Heart right ventricle (tissue), 16 donors: ENCODE data around the gene LRP1B. TPM values are rescaled to one million over a fixed set of nuclear protein-coding genes. Genes with fewer than 3 reads are reported as not detected.

Experiments
- ATAC-seq, 8 donors: fragments of 200-7000 bp; cut with Tn5 transposase; one replicate each; pipeline ENCODE4 v1.9.1; 2020; ENCODE audit warnings: mild to moderate bottlenecking in 8 of 8, moderate library complexity in 8 of 8, moderate number of reproducible peaks in 1 of 8
- DNase-seq, 2 donors: peaks; one replicate each; pipeline ENCODE4 v3.0.0-alpha.2; 2020
- H3K27ac ChIP-seq, 10 donors: fragments of 200-600 bp; sonication (generic) in 2 of 10; one replicate each; pipeline versions ENCODE4 v1.5.0 to v1.8.0; 2020 to 2022; ENCODE audit warnings: mild to moderate bottlenecking in 3 of 10
- H3K27me3 ChIP-seq, 7 donors: fragments of 200-600 bp; one replicate each; pipeline ENCODE4 v1.8.0; 2021 to 2022; ENCODE audit warnings: mild to moderate bottlenecking in 2 of 7
- H3K36me3 ChIP-seq, 9 donors: fragments of 200-600 bp; sonication (generic) in 1 of 9; one replicate each; pipeline versions ENCODE4 v1.5.0 to v1.8.0; 2020 to 2022; ENCODE audit warnings: mild to moderate bottlenecking in 2 of 9
- H3K4me1 ChIP-seq, 9 donors: fragments of 200-600 bp; sonication (generic) in 1 of 9; one replicate each; pipeline versions ENCODE4 v1.5.0 to v1.8.0; 2020 to 2022; ENCODE audit warnings: mild to moderate bottlenecking in 4 of 9
- H3K4me3 ChIP-seq, 10 donors: fragments of 200-600 bp; sonication (generic) in 2 of 10; one replicate each; pipeline versions ENCODE4 v1.5.0 to v1.8.0; 2020 to 2022; ENCODE audit warnings: mild to moderate bottlenecking in 7 of 10, moderate library complexity in 2 of 10
- H3K9me3 ChIP-seq, 11 donors: fragments of 200-600 bp in 10 of 11; sonication (generic) in 2 of 11; one replicate each; pipeline versions ENCODE4 v1.5.0 to v1.8.0; 2013 to 2022; ENCODE audit warnings: mild to moderate bottlenecking in 2 of 11, control low read depth in 1 of 11, moderate library complexity in 1 of 11
- WGBS, 2 donors: extraction: QIAGEN DNeasy Blood & Tissue Kit; methylation state at CpG; one replicate each; pipeline ENCODE4 v1.1.7; 2013; ENCODE audit warnings: inconsistent platforms in 1 of 2; 5-methylcytosine and 5-hydroxymethylcytosine counted together
- intact Hi-C, 10 donors: fragments of 100-400 bp; cut with DNase I; formaldehyde crosslinking; loops; one replicate each; pipeline versions ENCODE4 v1.11.1 to v1.14.2; 2022
- polyA plus RNA-seq, 2 donors: library from polyadenylated mRNA; stranded (reverse); fragments of 200-250 nt; gene quantifications; one replicate each; pipeline ENCODE4 v1.2.3, GENCODE V29; 2013
- total RNA-seq, 10 donors: library from RNA; stranded (reverse); fragmentation: NEBNext Ultra II Directional in 3 of 10; extraction: Animal tissue kit (Norgen Biotek cat#: 25700) in 3 of 10; gene quantifications; one replicate each; pipeline versions ENCODE4 v1.2.1 to v1.2.4, GENCODE V29; 2021 to 2023
- TF ChIP-seq, protein P1 (sequence below), 9 donors: fragments of 200-600 bp; sonication (generic) in 2 of 9; IDR thresholded peaks; one replicate each; pipeline versions ENCODE4 v1.5.0 to v1.8.0; 2021 to 2022; ENCODE audit warnings: antibody characterized with exemption in 9 of 9, mild to moderate bottlenecking in 5 of 9, moderate library complexity in 1 of 9
- donor health status: Arrhythmogenic right ventricular cardiomyopathy.
- donor health status: ischemic (EF 13 %, LVEDD 7.1; RV severe dilation, severe dysfunction).
- donor health status: healthy with polysubstance abuse.
- donor health status: DM: no; HTN: yes; CAD: no.
- donor health status: DM: no; HTN: no; CAD: no.
- donor health status: ischemic (EF 25% LVEDD 6.9; RV normal size, moderate dysfunction).
- donor health status: ischemic (EF 25% LVEDD 5.7; RV mildly dilated, moderate dysfunction).
- donor health status: healthy.
- donor health status: DM: yes; HTN: yes; CAD: no.
- donor health status: Ischemic cardiomyopathy.
- donor health status: ischemic (EF 35%, LVEDD 5.7; RV mildly dilated, moderate dysfunction).
- donor health status: nonischemic (EF 11% LVEDD 7.7; RV severe dilation, severe dysfunction).
- donor health status: DM: yes; HTN: yes; CAD: no.
- donor health status: PGD.
- donor health status: ischemic (EF 29% LVEDD 5.4; RV normal size, mild dysfunction).
- donor health status: nonischemic (EF 23%, LVEDD 6.1; RV moderate dilation, normal function).

LRP1B gene
- total and polyA plus RNA-seq, 12 donors, result 0.02 to 0.27 (median 0.14) TPM; not detected in 1

GRCh38 chr2:142020368-142020767, 110.4 kb downstream of the LRP1B start:
- no peaks in the 10 kb centered on the region for H3K4me1 ChIP-seq
- intact Hi-C loops, result no loop called here
- DNase-seq, result no peak
- H3K4me3 ChIP-seq, result no peak overlapping the region
- no peak overlapping the region for H3K27ac ChIP-seq
- no peaks in the 10 kb centered on the region for H3K27me3 ChIP-seq
- no peaks in the 10 kb centered on the region for H3K36me3 ChIP-seq
- ATAC-seq, result no peak
- 75 to 78% methylated on average over 1 of the region's 1 CpG for WGBS, 2 donors
- TF ChIP-seq, protein P1, sequence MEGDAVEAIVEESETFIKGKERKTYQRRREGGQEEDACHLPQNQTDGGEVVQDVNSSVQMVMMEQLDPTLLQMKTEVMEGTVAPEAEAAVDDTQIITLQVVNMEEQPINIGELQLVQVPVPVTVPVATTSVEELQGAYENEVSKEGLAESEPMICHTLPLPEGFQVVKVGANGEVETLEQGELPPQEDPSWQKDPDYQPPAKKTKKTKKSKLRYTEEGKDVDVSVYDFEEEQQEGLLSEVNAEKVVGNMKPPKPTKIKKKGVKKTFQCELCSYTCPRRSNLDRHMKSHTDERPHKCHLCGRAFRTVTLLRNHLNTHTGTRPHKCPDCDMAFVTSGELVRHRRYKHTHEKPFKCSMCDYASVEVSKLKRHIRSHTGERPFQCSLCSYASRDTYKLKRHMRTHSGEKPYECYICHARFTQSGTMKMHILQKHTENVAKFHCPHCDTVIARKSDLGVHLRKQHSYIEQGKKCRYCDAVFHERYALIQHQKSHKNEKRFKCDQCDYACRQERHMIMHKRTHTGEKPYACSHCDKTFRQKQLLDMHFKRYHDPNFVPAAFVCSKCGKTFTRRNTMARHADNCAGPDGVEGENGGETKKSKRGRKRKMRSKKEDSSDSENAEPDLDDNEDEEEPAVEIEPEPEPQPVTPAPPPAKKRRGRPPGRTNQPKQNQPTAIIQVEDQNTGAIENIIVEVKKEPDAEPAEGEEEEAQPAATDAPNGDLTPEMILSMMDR (IDR thresholded peaks at IDR 0.05), result no peak
- peaks cover 0 to 5% (median 0%) of the 10 kb centered on the region in 11 donors for H3K9me3 ChIP-seq

GRCh38 chr2:142014536-142014935, 116.3 kb downstream of the LRP1B start:
- Histone ChIP-seq H3K27ac (no peak overlapping the region), H3K4me1 (no peaks in the 10 kb centered on the region), H3K27me3 (no peaks in the 10 kb centered on the region), H3K9me3 (peaks cover 0 to 8% (median 0%) of the 10 kb centered on the region in 11 donors), H3K36me3 (no peaks in the 10 kb centered on the region), H3K4me3 (no peak overlapping the region)
- TF ChIP-seq, protein P1 (IDR thresholded peaks at IDR 0.05), result no peak
- 84 to 92% methylated on average over 1 of the region's 1 CpG for WGBS, 2 donors
- DNase-seq (no peak), ATAC-seq (no peak)
- intact Hi-C loops, result no loop called here

- 65 to 87% methylated on average over 2 of the region's 2 CpGs for WGBS, 2 donors
- TF ChIP-seq, protein P1 (IDR thresholded peaks at IDR 0.05), result no peak
- ATAC-seq, result no peak
Measured at GRCh38 chr2:142012797-142013196, 118.0 kb downstream of the LRP1B start.

GRCh38 chr2:142010477-142011270, 120.1 kb downstream of the LRP1B start:
- WGBS, 2 donors, result 73 to 77% methylated on average over 11 of the region's 11 CpGs
- H3K27me3 ChIP-seq, result no peaks in the 10 kb centered on the region
- peaks cover 0 to 3% (median 0%) of the 10 kb centered on the region in 11 donors for H3K9me3 ChIP-seq
- H3K36me3 ChIP-seq, result no peaks in the 10 kb centered on the region
- TF ChIP-seq, protein P1 (IDR thresholded peaks at IDR 0.05), result no peak
- H3K4me3 ChIP-seq, result no peak overlapping the region
- DNase-seq, result no peak
- no peaks in the 10 kb centered on the region for H3K4me1 ChIP-seq
- no peak for ATAC-seq
- intact Hi-C loops, result no loop called here
- no peak overlapping the region for H3K27ac ChIP-seq

More at GRCh38 chr2:142012797-142013196, 118.0 kb downstream of the LRP1B start:
- Histone ChIP-seq H3K36me3 (no peaks in the 10 kb centered on the region), H3K27me3 (no peaks in the 10 kb centered on the region), H3K4me1 (no peaks in the 10 kb centered on the region), H3K4me3 (no peak overlapping the region), H3K27ac (no peak overlapping the region), H3K9me3 (peaks cover 0 to 8% (median 0%) of the 10 kb centered on the region in 11 donors)
- no peak for DNase-seq
- intact Hi-C loops, result no loop called here
